ENCODE results near the gene ACAD10.

GRCh38 chr12:111780166-111780565 is 94.3 kb downstream of the ACAD10 start:
- TF ChIP-seq POLR2AphosphoS5 (IDR thresholded peaks at IDR 0.05; ENCODE audit: low read depth, low read length) (no peak), REST (IDR thresholded peaks at IDR 0.05; ENCODE audit: insufficient read depth in 1 of 2, low read depth in 2 of 2, low read length in 2 of 2) (no peak)

Measured in PFSK-1 (cell line).